Smooth muscle cell (in vitro differentiated cells): ENCODE data around the gene PAN3. TPM values are rescaled to one million over a fixed set of nuclear protein-coding genes. Genes with fewer than 3 reads are reported as not detected.

ENCODE experiments used
- DNase-seq: peaks from one replicate; lab custom pipeline; 2025; ENCODE audit not compliant: unreplicated experiment; lab: John Stamatoyannopoulos, UW
- H2AFZ ChIP-seq: fragments of 200-600 bp; sonication (generic); 2 replicates; pipeline ENCODE4 v1.6.0; 2016; ENCODE audit warnings: antibody characterized with exemption, low read depth, mild to moderate bottlenecking
- H3F3A ChIP-seq: fragments of 200-600 bp; sonication (generic); 2 replicates; pipeline ENCODE4 v1.6.0; 2017; ENCODE audit warnings: antibody characterized with exemption, low read depth
- H3K27ac ChIP-seq: fragments of 200-600 bp; sonication (generic); 2 replicates; pipeline ENCODE4 v1.5.1; 2016; ENCODE audit warnings: low read depth, mild to moderate bottlenecking
- H3K27me3 ChIP-seq: fragments of 200-600 bp; sonication (generic); 2 replicates; pipeline ENCODE4 v1.6.1; 2016; ENCODE audit warnings: low read depth, mild to moderate bottlenecking
- H3K36me3 ChIP-seq: fragments of 200-600 bp; sonication (generic); 2 replicates; pipeline ENCODE4 v1.5.1; 2016; ENCODE audit warnings: low read depth
- H3K4me1 ChIP-seq: fragments of 200-600 bp; sonication (generic); 2 replicates; pipeline ENCODE4 v1.5.1; 2016; ENCODE audit warnings: low read depth
- H3K4me2 ChIP-seq: fragments of 200-600 bp; sonication (generic); 2 replicates; pipeline ENCODE4 v1.6.0; 2016; ENCODE audit warnings: mild to moderate bottlenecking
- H3K4me3 ChIP-seq: fragments of 200-600 bp; sonication (generic); 2 replicates; pipeline ENCODE4 v1.5.1; 2016; ENCODE audit warnings: mild to moderate bottlenecking
- H3K79me2 ChIP-seq: fragments of 200-600 bp; sonication (generic); 2 replicates; pipeline ENCODE4 v1.6.0; 2016; ENCODE audit warnings: low read depth, mild to moderate bottlenecking
- H3K9ac ChIP-seq: fragments of 200-600 bp; sonication (generic); 2 replicates; pipeline ENCODE4 v1.6.0; 2016; ENCODE audit warnings: low read depth
- H3K9me3 ChIP-seq: fragments of 200-600 bp; sonication (generic); replicated peaks from 2 replicates; pipeline ENCODE4 v1.5.1; 2016; ENCODE audit warnings: low read depth
- H4K20me1 ChIP-seq: fragments of 200-600 bp; sonication (generic); 2 replicates; pipeline ENCODE4 v1.6.0; 2016; ENCODE audit warnings: low read depth
- WGBS: methylation state at CpG from one replicate; pipeline ENCODE4 v1.1.7; 2016; ENCODE audit warnings: low lambda C conversion rate; 5-methylcytosine and 5-hydroxymethylcytosine counted together
- polyA plus RNA-seq: library from polyadenylated mRNA; unstranded; fragments of >200 nt; fragmentation: Nextera tagmentation; extraction: Ambion mirVana; gene quantifications from 2 replicates; pipeline ENCODE4 v1.2.1, GENCODE V29; 2016
- total RNA-seq: library from RNA; depleted of rRNA; stranded (reverse); fragments of >200 nt; gene quantifications from 2 replicates; pipeline ENCODE4 v1.2.3, GENCODE V29; 2014
- TF ChIP-seq, protein P1 (sequence below): fragments of 200-600 bp; sonication (generic); IDR thresholded peaks from 2 replicates; pipeline ENCODE4 v1.5.1; 2017; ENCODE audit warnings: borderline replicate concordance, mild to moderate bottlenecking, antibody characterized with exemption; ENCODE audit not compliant: insufficient read depth, poor library complexity, severe bottlenecking

PAN3 gene
- total and polyA plus RNA-seq, 2 experiments from 2014 or later: 2.9 to 28.2 TPM

DNA sequence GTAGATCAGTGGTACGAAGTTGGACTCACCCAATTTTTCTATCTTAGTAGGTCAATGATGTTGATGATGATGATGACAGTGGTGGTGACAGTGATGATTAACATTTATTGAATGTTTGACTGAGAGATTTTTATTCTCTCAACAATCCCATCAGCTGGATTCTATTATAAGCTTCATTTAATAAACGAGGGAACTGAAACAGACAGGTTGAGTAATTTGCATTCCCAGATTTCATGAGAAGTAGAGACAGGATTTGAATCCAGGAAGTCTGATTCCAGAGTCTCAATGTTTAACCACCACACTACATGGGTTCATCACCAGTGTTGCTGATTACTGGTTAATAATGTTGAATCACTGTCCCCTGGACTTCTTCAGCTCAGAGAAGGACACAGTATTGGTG, 187.7 kb downstream of the PAN3 start:
- WGBS: 60% methylated on average over 2 of the region's 2 CpGs
- Histone ChIP-seq H3K4me1 (peaks cover 9% of the 10 kb centered on the region), H4K20me1 (no peaks in the 10 kb centered on the region), H3K79me2 (no peaks in the 10 kb centered on the region), H3K9me3 (no peaks in the 10 kb centered on the region), H3K27me3 (no peaks in the 10 kb centered on the region), H3K4me2 (no peak overlapping the region), H3K36me3 (no peaks in the 10 kb centered on the region), H2AFZ (no peak overlapping the region), H3K4me3 (no peak overlapping the region), H3K9ac (no peak overlapping the region), H3K27ac (peak overlapping the region; percentile 28), H3F3A (peaks cover 37% of the 10 kb centered on the region)
- DNase-seq: no peak
- TF ChIP-seq, protein P1, sequence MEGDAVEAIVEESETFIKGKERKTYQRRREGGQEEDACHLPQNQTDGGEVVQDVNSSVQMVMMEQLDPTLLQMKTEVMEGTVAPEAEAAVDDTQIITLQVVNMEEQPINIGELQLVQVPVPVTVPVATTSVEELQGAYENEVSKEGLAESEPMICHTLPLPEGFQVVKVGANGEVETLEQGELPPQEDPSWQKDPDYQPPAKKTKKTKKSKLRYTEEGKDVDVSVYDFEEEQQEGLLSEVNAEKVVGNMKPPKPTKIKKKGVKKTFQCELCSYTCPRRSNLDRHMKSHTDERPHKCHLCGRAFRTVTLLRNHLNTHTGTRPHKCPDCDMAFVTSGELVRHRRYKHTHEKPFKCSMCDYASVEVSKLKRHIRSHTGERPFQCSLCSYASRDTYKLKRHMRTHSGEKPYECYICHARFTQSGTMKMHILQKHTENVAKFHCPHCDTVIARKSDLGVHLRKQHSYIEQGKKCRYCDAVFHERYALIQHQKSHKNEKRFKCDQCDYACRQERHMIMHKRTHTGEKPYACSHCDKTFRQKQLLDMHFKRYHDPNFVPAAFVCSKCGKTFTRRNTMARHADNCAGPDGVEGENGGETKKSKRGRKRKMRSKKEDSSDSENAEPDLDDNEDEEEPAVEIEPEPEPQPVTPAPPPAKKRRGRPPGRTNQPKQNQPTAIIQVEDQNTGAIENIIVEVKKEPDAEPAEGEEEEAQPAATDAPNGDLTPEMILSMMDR: no peak

DNA sequence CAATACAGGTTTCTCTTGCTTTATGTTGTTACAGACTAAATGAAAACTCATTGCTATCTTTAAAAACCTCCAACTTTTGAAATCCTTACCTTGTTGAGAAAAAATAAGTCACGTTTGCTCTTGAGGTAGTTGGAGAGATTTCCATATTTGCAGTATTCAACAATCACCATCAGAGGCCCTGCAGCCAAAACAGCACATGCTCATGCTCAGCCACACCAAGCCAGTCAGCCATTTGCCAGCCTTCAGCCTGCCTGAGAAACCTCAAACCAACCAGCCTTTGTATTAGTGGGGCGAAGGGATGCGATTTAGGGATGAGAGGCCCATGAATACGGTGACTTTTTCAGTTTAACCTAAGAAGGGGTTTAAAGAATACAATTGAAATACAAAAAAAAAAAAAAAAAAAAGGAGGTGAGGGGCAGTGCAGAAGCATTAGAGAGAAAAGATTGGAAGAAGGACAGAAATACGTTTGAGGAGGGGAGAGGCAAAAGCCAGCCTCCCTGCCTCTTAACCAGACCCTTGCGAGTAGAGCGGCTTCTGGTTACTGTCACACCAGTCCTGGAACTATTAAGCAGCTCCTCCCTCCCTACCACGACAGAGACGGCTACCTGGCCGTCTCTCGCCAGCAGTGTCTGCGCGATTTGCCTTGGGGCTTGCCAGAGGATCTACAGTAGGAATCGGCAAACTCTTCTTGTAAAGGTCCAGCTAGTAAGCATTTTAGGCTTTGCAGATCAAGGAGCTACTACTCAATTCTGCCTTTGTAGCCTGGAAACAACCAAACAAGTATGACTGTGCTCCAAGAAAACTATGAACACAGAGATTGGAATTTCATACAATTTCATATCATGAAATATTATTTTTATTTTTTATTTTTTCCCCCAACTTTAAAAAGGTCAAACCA, 189.3 kb downstream of the PAN3 start:
- peak overlapping the region; percentile 48 for H3K4me2 ChIP-seq
- H3K4me3 ChIP-seq: no peak overlapping the region
- H4K20me1 ChIP-seq: no peaks in the 10 kb centered on the region
- no peak for DNase-seq
- H3K36me3 ChIP-seq: no peaks in the 10 kb centered on the region
- H3K27ac ChIP-seq: peak overlapping the region; percentile 89
- TF ChIP-seq, protein P1: no peak
- peaks cover 9% of the 10 kb centered on the region for H3K4me1 ChIP-seq
- H3K9ac ChIP-seq: peak overlapping the region; percentile 23
- H3K27me3 ChIP-seq: no peaks in the 10 kb centered on the region
- H2AFZ ChIP-seq: no peak overlapping the region
- no peaks in the 10 kb centered on the region for H3K9me3 ChIP-seq
- H3K79me2 ChIP-seq: no peaks in the 10 kb centered on the region
- peaks cover 29% of the 10 kb centered on the region for H3F3A ChIP-seq
- WGBS: 62% methylated on average over 14 of the region's 14 CpGs

DNA sequence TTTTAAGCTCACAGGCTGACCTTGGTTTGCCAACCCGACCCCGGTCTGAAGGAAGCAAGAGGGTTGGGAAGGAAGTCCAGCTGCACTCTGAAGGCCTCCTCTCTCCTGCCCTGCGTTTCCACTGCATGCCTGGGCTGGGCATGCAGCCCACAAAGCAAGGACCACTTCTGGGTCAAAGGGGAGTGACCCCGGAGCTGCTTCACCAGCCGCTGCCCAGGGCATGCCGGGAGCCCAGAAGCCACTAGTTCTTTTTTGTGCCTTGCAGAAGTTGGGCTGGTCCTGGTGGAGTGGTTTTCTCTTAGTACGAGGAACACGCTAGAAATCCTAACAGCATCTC, 189.9 kb downstream of the PAN3 start:
- Histone ChIP-seq H4K20me1 (no peaks in the 10 kb centered on the region), H3K9ac (no peak overlapping the region), H3K9me3 (no peaks in the 10 kb centered on the region), H3K27ac (peak overlapping the region; percentile 89), H3K36me3 (no peaks in the 10 kb centered on the region), H2AFZ (no peak overlapping the region), H3K27me3 (no peaks in the 10 kb centered on the region), H3K4me1 (peaks cover 9% of the 10 kb centered on the region), H3K79me2 (no peaks in the 10 kb centered on the region), H3K4me2 (peak overlapping the region; percentile 48), H3F3A (peaks cover 26% of the 10 kb centered on the region), H3K4me3 (no peak overlapping the region)
- DNase-seq: no peak
- TF ChIP-seq, protein P1: no peak
- WGBS: 95% methylated on average over 8 of the region's 8 CpGs
